Stimulated activated CD4-positive, alpha-beta T cell treated with anti-CD3 and anti-CD28 coated beads, Interleukin-4, amount 100 ng/mL, for 24 hours (primary cell): ENCODE results near the gene FAP.

Experiments used
- DNase-seq: peaks from one replicate; pipeline ENCODE4 v3.0.0-alpha.2; 2020

Gene FAP

GRCh38 chr2:162125138-162125537 lies 118.1 kb downstream of the FAP start:
- no peak for DNase-seq

- DNase-seq, result no peak
Observed at GRCh38 chr2:162123806-162124758, 119.2 kb downstream of the FAP start.
